OCI-LY7 (cell line): Measurements from ENCODE around the gene SLC16A10.

ENCODE experiments used
- EZH2phosphoT487 ChIP-seq: fragments of 200-600 bp; sonication (generic); IDR thresholded peaks from 2 replicates; pipeline ENCODE4 v1.6.1; 2018; ENCODE audit warnings: low read depth, borderline replicate concordance, mild to moderate bottlenecking, mixed run types, antibody characterized with exemption, low read length, moderate library complexity, mixed read lengths
- TF ChIP-seq, protein P1 (sequence below): fragments of 200-600 bp; sonication (generic); conservative IDR thresholded peaks from 2 replicates; pipeline ENCODE4 v1.5.1; 2014; ENCODE audit warnings: mild to moderate bottlenecking, antibody characterized with exemption, low read length, moderate library complexity, mixed read lengths

DNA sequence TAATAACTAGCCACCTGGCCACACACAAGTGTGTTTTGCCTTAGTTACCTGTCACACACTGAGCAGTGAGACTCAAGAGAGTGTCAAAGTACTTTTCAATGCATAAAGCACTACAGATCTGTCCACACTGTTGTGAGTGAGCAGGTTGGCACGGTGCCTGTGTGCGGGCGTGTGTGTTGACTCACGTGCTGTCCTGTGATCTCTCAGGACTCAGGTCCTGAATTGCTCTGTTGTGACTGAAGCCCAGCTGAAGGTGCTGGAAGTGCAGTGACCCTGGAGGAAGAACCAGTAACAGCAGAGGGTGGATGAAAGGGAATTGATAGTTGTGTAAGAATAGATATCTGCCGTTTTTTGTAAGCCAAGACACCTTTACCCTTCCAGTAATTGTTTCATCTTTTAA lies 18.3 kb downstream of the SLC16A10 start:
- TF ChIP-seq, protein P1, sequence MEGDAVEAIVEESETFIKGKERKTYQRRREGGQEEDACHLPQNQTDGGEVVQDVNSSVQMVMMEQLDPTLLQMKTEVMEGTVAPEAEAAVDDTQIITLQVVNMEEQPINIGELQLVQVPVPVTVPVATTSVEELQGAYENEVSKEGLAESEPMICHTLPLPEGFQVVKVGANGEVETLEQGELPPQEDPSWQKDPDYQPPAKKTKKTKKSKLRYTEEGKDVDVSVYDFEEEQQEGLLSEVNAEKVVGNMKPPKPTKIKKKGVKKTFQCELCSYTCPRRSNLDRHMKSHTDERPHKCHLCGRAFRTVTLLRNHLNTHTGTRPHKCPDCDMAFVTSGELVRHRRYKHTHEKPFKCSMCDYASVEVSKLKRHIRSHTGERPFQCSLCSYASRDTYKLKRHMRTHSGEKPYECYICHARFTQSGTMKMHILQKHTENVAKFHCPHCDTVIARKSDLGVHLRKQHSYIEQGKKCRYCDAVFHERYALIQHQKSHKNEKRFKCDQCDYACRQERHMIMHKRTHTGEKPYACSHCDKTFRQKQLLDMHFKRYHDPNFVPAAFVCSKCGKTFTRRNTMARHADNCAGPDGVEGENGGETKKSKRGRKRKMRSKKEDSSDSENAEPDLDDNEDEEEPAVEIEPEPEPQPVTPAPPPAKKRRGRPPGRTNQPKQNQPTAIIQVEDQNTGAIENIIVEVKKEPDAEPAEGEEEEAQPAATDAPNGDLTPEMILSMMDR = no peak
- no peak for TF ChIP-seq EZH2phosphoT487
